ACC112 (cell line): ENCODE data around the gene FAF1.
"Not testable (repeated sequence)": the region's sequence is repeated elsewhere in the genome, so short reads cannot be mapped to it uniquely, and the experiment has no call there.

Experiments
- H2AFZ ChIP-seq: fragments of 200-600 bp; sonication (generic); one replicate; pipeline ENCODE4 v1.6.0; 2017; ENCODE audit warnings: antibody characterized with exemption, low read length; ENCODE audit not compliant: unreplicated experiment
- H3K27ac ChIP-seq: fragments of 200-600 bp; sonication (generic); 2 replicates; pipeline ENCODE4 v1.5.1; 2014; ENCODE audit warnings: low read depth, mild to moderate bottlenecking, antibody characterized with exemption, low read length, moderate library complexity
- H3K27me3 ChIP-seq: fragments of 200-600 bp; sonication (generic); 2 replicates; pipeline ENCODE4 v1.6.1; 2014; ENCODE audit warnings: mild to moderate bottlenecking, antibody characterized with exemption, low read length, moderate library complexity, mixed read lengths; ENCODE audit not compliant: insufficient read depth
- H3K36me3 ChIP-seq: fragments of 200-600 bp; sonication (generic); 2 replicates; pipeline ENCODE4 v1.6.1; 2016; ENCODE audit warnings: mild to moderate bottlenecking, antibody characterized with exemption, low read length, moderate library complexity, mixed read lengths; ENCODE audit not compliant: insufficient read depth
- H3K4me1 ChIP-seq: fragments of 200-600 bp; sonication (generic); one replicate; pipeline ENCODE4 v1.6.1; 2016; ENCODE audit warnings: low read length, mixed read lengths; ENCODE audit not compliant: insufficient read depth, unreplicated experiment, control insufficient read depth
- H3K4me3 ChIP-seq: fragments of 200-600 bp; sonication (generic); 2 replicates; pipeline ENCODE4 v1.5.1; 2014; ENCODE audit warnings: mild to moderate bottlenecking, low read depth, low read length
- H3K79me2 ChIP-seq: fragments of 200-600 bp; sonication (generic); one replicate; pipeline ENCODE4 v1.6.0; 2016; ENCODE audit warnings: low read length; ENCODE audit not compliant: control insufficient read depth, unreplicated experiment, insufficient read depth

The FAF1 gene

GRCh38 chr1:50930965-50931737, 28.9 kb downstream of the FAF1 start:
- Histone ChIP-seq H3K36me3 (no peaks in the 10 kb centered on the region), H3K27me3 (no peaks in the 10 kb centered on the region), H3K4me1 (no peaks in the 10 kb centered on the region), H2AFZ (no peak overlapping the region), H3K79me2 (peaks cover 34% of the 10 kb centered on the region), H3K4me3 (no peak overlapping the region), H3K27ac (no peak overlapping the region)

DNA sequence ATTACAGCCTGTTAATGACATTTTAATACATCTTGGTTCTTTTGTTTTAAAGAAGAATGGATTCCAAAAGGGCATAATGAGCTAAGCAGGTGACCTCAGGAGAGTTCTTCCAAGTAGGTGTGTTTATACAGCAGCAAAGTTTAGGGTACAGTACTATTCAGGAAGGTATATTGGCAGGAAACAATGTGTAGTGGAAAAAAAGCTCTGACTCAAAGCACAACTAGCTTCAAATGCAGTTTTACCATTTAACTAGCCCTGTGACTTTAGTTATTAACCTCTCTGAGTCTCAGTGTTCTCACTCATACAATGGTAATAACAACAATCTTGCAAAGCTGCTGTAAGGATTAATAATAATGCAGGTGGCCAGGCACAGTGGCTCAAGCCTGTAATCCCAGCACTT, 29.9 kb downstream of the FAF1 start:
- Histone ChIP-seq H3K27ac (no peak overlapping the region), H3K79me2 (peaks cover 36% of the 10 kb centered on the region), H2AFZ (no peak overlapping the region), H3K36me3 (no peaks in the 10 kb centered on the region), H3K4me3 (no peak overlapping the region), H3K27me3 (no peaks in the 10 kb centered on the region), H3K4me1 (no peaks in the 10 kb centered on the region)

- peaks cover 1% of the 10 kb centered on the region; the same call in 1 of the 2 replicates for H3K36me3 ChIP-seq
- H3K27ac ChIP-seq, result no peak overlapping the region
- H3K4me1 ChIP-seq, result no peaks in the 10 kb centered on the region
- no peaks in the 10 kb centered on the region for H3K27me3 ChIP-seq
- peaks cover 39% of the 10 kb centered on the region for H3K79me2 ChIP-seq
- H2AFZ ChIP-seq, result no peak overlapping the region
- no peak overlapping the region for H3K4me3 ChIP-seq
Observed at GRCh38 chr1:50929376-50929958, 30.6 kb downstream of the FAF1 start.

DNA sequence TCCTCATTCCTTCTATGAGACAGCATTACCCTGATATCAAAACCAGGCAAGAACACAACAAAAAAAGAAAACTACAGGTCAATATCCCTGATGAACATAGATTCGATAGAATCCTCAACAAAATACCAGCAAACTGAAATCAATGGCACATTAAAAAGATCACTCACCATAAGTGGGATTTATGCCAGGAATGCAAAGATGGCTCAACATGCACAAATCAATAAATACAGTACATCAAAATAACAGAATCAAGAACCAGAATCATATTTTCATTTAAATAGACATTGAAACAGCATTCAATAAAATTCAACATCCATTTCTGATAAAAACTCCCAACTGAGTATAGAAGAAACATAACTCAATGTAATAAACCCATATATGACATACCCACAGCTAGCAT, 36.5 kb downstream of the FAF1 start:
- Histone ChIP-seq H3K4me3 (no peak overlapping the region), H2AFZ (no peak overlapping the region), H3K79me2 (peaks cover 62% of the 10 kb centered on the region), H3K27me3 (no peaks in the 10 kb centered on the region), H3K4me1 (no peaks in the 10 kb centered on the region), H3K36me3 (peaks cover 4% of the 10 kb centered on the region; the same call in 1 of the 2 replicates), H3K27ac (no peak overlapping the region)

DNA sequence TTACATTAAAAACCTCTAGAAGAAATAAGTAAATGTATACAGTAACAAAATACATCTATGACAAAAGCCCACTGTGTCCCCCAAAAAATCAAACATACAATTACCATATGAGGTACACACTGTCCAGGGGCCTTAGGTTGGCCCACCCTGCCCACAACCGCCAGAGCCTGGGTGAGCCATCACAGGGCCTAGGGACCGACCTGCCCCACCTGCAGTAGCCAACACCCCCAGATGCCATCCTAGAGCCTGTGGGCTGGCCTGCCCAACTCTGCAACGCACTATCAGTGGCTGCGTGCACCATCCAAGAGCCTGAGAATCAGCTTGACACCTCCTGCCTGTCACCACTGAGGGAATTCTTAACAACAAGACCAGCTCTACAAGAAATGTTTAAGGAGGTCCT, 39.0 kb downstream of the FAF1 start:
- Histone ChIP-seq H3K4me1 (no peaks in the 10 kb centered on the region), H3K4me3 (no peak overlapping the region), H3K27ac (no peak overlapping the region), H3K79me2 (peaks cover 65% of the 10 kb centered on the region), H3K36me3 (peaks cover 4% of the 10 kb centered on the region; the same call in 1 of the 2 replicates), H2AFZ (no peak overlapping the region), H3K27me3 (no peaks in the 10 kb centered on the region)

DNA sequence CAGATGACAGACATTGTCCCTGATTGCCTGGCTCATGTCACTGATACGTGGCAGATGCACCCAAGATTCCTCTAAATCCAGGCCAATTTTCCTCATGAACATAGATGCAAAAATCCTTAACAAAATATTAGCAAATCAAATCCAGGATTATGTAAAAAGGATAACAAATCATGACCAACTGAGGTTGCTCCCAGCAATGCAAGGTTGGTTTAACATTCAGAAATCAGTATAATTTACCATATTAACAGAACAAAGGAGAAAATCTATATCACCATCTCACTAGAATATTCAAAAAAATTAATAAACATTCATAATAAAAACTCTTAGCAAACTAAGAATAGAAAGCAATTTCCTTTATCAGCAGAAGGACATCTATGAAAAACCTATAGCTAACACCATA, 39.7 kb downstream of the FAF1 start:
- Histone ChIP-seq H3K4me1 (no peaks in the 10 kb centered on the region), H3K27ac (no peak overlapping the region), H3K4me3 (no peak overlapping the region), H3K27me3 (no peaks in the 10 kb centered on the region), H3K79me2 (peaks cover 62% of the 10 kb centered on the region), H2AFZ (no peak overlapping the region), H3K36me3 (peaks cover 4% of the 10 kb centered on the region; the same call in 1 of the 2 replicates)

GRCh38 chr1:50917138-50918137, 42.6 kb downstream of the FAF1 start:
- no peak overlapping the region for H3K27ac ChIP-seq
- no peaks in the 10 kb centered on the region for H3K27me3 ChIP-seq
- no peaks in the 10 kb centered on the region for H3K4me1 ChIP-seq
- H3K79me2 ChIP-seq, result peaks cover 58% of the 10 kb centered on the region
- no peak overlapping the region for H2AFZ ChIP-seq
- no peak overlapping the region for H3K4me3 ChIP-seq
- no peaks in the 10 kb centered on the region for H3K36me3 ChIP-seq

DNA sequence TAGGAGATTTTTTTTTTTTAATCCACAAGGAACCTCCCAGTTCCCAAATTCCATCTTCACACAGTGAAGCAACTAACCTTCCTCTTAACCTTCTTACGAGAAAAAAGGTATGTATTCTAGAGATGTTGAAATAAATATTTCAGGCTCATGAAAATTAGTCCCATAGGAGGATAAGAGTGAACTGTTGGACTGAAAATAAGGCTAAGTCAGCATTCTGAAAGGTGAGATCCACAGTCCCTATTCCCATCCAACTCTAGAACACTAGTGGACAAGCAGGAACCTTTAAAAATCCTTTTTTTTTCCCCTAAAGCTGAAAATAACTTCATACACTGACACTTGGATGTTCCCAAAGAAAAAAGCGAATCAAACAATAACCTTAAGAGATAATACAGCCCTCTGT, 44.4 kb downstream of the FAF1 start:
- no peaks in the 10 kb centered on the region for H3K27me3 ChIP-seq
- H3K4me1 ChIP-seq, result no peaks in the 10 kb centered on the region
- H3K36me3 ChIP-seq, result no peaks in the 10 kb centered on the region
- H3K4me3 ChIP-seq, result no peak overlapping the region
- H3K79me2 ChIP-seq, result peaks cover 53% of the 10 kb centered on the region
- no peak overlapping the region for H2AFZ ChIP-seq
- no peak overlapping the region for H3K27ac ChIP-seq

- no peaks in the 10 kb centered on the region for H3K27me3 ChIP-seq
- H3K4me3 ChIP-seq, result no peak overlapping the region
- H2AFZ ChIP-seq, result no peak overlapping the region
- no peak overlapping the region for H3K27ac ChIP-seq
- H3K36me3 ChIP-seq, result no peaks in the 10 kb centered on the region
- H3K79me2 ChIP-seq, result peaks cover 46% of the 10 kb centered on the region
- H3K4me1 ChIP-seq, result no peaks in the 10 kb centered on the region
Observed at GRCh38 chr1:50913954-50914353, 46.1 kb downstream of the FAF1 start.

DNA sequence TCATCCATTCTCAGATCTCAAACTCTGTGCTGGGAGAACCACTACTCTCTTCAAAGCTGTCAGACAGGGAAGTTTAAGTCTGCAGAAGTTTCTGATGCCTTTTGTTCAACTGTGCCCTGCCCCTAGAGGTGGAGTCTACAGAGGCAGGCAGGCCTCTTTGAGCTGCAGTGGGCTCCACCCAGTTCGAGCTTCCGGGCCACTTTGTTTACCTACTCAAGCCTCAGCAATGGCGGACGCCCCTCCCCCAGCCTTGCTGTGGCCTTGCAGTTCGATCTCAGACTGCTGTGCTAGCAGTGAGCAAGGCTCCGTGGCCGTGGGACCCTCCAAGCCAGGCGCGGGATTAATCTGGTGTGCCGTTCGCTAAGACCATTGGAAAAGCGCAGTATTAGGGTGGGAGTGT, 49.7 kb downstream of the FAF1 start:
- not testable (repeated sequence) for H3K27ac ChIP-seq, H2AFZ ChIP-seq, H3K4me3 ChIP-seq, H3K4me1 ChIP-seq, H3K36me3 ChIP-seq, H3K27me3 ChIP-seq
- peaks cover 24% of the 10 kb centered on the region for H3K79me2 ChIP-seq
